IMR-90 (cell line): ENCODE measurements around the gene BMP2K. TPM values are rescaled to one million over a fixed set of nuclear protein-coding genes. Genes with fewer than 3 reads are reported as not detected.

Experiments used
- ATAC-seq: fragments of 200-7000 bp; cut with Tn5 transposase; 2 replicates; pipeline ENCODE4 v1.9.1; 2020; ENCODE audit warnings: low read depth, mild to moderate bottlenecking, moderate library complexity
- BruUV-seq: library from RNA; stranded (reverse); fragments of 400-500 nt; replicated peaks from 2 replicates; lab custom pipeline; 2021; lab: Mats Ljungman, UMichigan
- CTCF ChIA-PET: fragments of 300-600 bp; formaldehyde crosslinking; extraction: SDS; loops from one replicate; lab custom pipeline; 2021; ENCODE audit warnings: antibody characterized with exemption; lab: Yijun Ruan, JAX
- POLR2A ChIA-PET: fragments of 300-600 bp; sonication (Branson Sonifier 250); formaldehyde crosslinking; loops from one replicate; lab custom pipeline; 2022; ENCODE audit warnings: antibody characterized with exemption; ENCODE audit not compliant: unreplicated experiment; lab: Charles Lee
- DNase-seq: peaks from one replicate; pipeline ENCODE4 v3.0.0; 2013
- H2AFZ ChIP-seq: replicated peaks from 2 replicates; pipeline ENCODE3; 2013; ENCODE audit warnings: low read length, mild to moderate bottlenecking; ENCODE audit not compliant: poor library complexity
- H2AK5ac ChIP-seq: 2 replicates; pipeline ENCODE4 v1.6.1; 2013; ENCODE audit warnings: low read depth, low read length, inconsistent platforms
- H2AK9ac ChIP-seq: replicated peaks from 2 replicates; pipeline ENCODE3; 2013; ENCODE audit warnings: mild to moderate bottlenecking, low read depth, low read length, moderate library complexity; ENCODE audit not compliant: poor library complexity
- H2BK120ac ChIP-seq: 2 replicates; pipeline ENCODE4 v1.6.1; 2013; ENCODE audit warnings: low read depth, low read length, inconsistent platforms
- H2BK15ac ChIP-seq: 3 replicates; pipeline ENCODE4 v1.6.1; 2013; ENCODE audit warnings: low read depth, low read length, inconsistent platforms
- H2BK20ac ChIP-seq: 2 replicates; pipeline ENCODE4 v1.6.1; 2013; ENCODE audit warnings: low read depth, mild to moderate bottlenecking, inconsistent platforms, low read length, moderate library complexity
- H2BK5ac ChIP-seq: 2 replicates; pipeline ENCODE4 v1.6.1; 2013; ENCODE audit warnings: mild to moderate bottlenecking, low read depth, low read length, inconsistent platforms; ENCODE audit not compliant: poor library complexity, severe bottlenecking
- H3K14ac ChIP-seq: replicated peaks from 2 replicates; pipeline ENCODE4 v1.6.1; 2013; ENCODE audit warnings: low read depth, low read length, inconsistent platforms
- H3K18ac ChIP-seq: 2 replicates; pipeline ENCODE4 v1.6.1; 2013; ENCODE audit warnings: low read depth, low read length, control low read depth
- H3K23ac ChIP-seq: 2 replicates; pipeline ENCODE4 v1.6.1; 2013; ENCODE audit warnings: low read depth, low read length, inconsistent platforms
- H3K27ac ChIP-seq: 2 replicates; pipeline ENCODE4 v1.5.1; 2013; ENCODE audit warnings: mild to moderate bottlenecking, control low read depth, low read length; ENCODE audit not compliant: insufficient read depth
- H3K27me3 ChIP-seq: 2 replicates; pipeline ENCODE4 v1.6.1; 2013; ENCODE audit warnings: low read length; ENCODE audit not compliant: control insufficient read depth, insufficient read depth
- H3K36me3 ChIP-seq: 2 replicates; pipeline ENCODE4 v1.6.1; 2013; ENCODE audit warnings: low read length, mixed read lengths; ENCODE audit not compliant: control insufficient read depth, insufficient read depth
- H3K4ac ChIP-seq: 2 replicates; pipeline ENCODE4 v1.6.1; 2013; ENCODE audit warnings: low read depth, low read length, inconsistent platforms
- H3K4me1 ChIP-seq: 2 replicates; pipeline ENCODE4 v1.6.1; 2013; ENCODE audit warnings: low read length, mixed read lengths; ENCODE audit not compliant: control insufficient read depth, insufficient read depth
- H3K4me2 ChIP-seq: 2 replicates; pipeline ENCODE4 v1.6.1; 2013; ENCODE audit warnings: low read depth, mild to moderate bottlenecking, control low read depth, low read length, moderate library complexity
- H3K4me3 ChIP-seq: 2 replicates; pipeline ENCODE4 v1.5.1; 2013; ENCODE audit warnings: low read depth, mild to moderate bottlenecking, control low read depth, low read length, moderate library complexity; ENCODE audit not compliant: insufficient read depth
- H3K56ac ChIP-seq: 2 replicates; pipeline ENCODE4 v1.6.1; 2013; ENCODE audit warnings: low read length, inconsistent platforms; ENCODE audit not compliant: insufficient read depth; ENCODE audit errors: extremely low read depth
- H3K79me1 ChIP-seq, 2 experiments: 2 replicates each; pipeline ENCODE4 v1.6.1; 2013; ENCODE audit warnings: low read length in 2 of 2, inconsistent platforms in 1 of 2, low read depth in 1 of 2
- H3K9ac ChIP-seq: 2 replicates; pipeline ENCODE4 v1.6.1; 2013; ENCODE audit warnings: low read depth, low read length, control low read depth
- H3K9me1 ChIP-seq: 2 replicates; pipeline ENCODE4 v1.6.1; 2013; ENCODE audit warnings: low read length, inconsistent platforms; ENCODE audit not compliant: insufficient read depth
- H3K9me3 ChIP-seq: 2 replicates; pipeline ENCODE4 v1.6.1; 2013; ENCODE audit warnings: low read length; ENCODE audit not compliant: control insufficient read depth, insufficient read depth
- H4K20me1 ChIP-seq: 2 replicates; pipeline ENCODE4 v1.6.1; 2013; ENCODE audit warnings: low read length, inconsistent platforms; ENCODE audit not compliant: insufficient read depth
- H4K5ac ChIP-seq: 2 replicates; pipeline ENCODE4 v1.6.1; 2013; ENCODE audit warnings: mild to moderate bottlenecking, low read depth, low read length, control low read depth
- H4K8ac ChIP-seq, 2 experiments: 2 replicates each; pipeline ENCODE4 v1.6.1; 2013; ENCODE audit warnings: low read depth in 2 of 2, low read length in 2 of 2, control low read depth in 1 of 2, inconsistent platforms in 1 of 2
- H4K91ac ChIP-seq: 2 replicates; pipeline ENCODE4 v1.6.1; 2013; ENCODE audit warnings: low read depth, low read length, inconsistent platforms; ENCODE audit not compliant: insufficient read depth
- BHLHE40 ChIP-seq: fragments of 150-350 bp; IDR thresholded peaks from 2 replicates; pipeline ENCODE4 v1.6.1; 2016; ENCODE audit warnings: mild to moderate bottlenecking, low read depth, low read length
- CEBPB ChIP-seq: IDR thresholded peaks from 2 replicates; pipeline ENCODE4 v1.6.1; 2012; ENCODE audit warnings: low read depth, low read length, improper control_type of control experiment
- CHD1 ChIP-seq: IDR thresholded peaks from 2 replicates; pipeline ENCODE4 v1.6.1; 2012; ENCODE audit warnings: low read depth, low read length, improper control_type of control experiment
- FOS ChIP-seq: fragments of 150-350 bp; IDR thresholded peaks from 2 replicates; pipeline ENCODE4 v1.6.1; 2016; ENCODE audit warnings: low read depth, low read length
- MAFK ChIP-seq: IDR thresholded peaks from 2 replicates; pipeline ENCODE4 v1.6.1; 2012; ENCODE audit warnings: low read depth, low read length, improper control_type of control experiment
- MAZ ChIP-seq: IDR thresholded peaks from 2 replicates; pipeline ENCODE4 v1.6.1; 2012; ENCODE audit warnings: low read depth, mild to moderate bottlenecking, low read length, improper control_type of control experiment, moderate library complexity, borderline replicate concordance
- MXI1 ChIP-seq: IDR thresholded peaks from 2 replicates; pipeline ENCODE4 v1.6.1; 2012; ENCODE audit warnings: low read depth, mild to moderate bottlenecking, low read length, moderate library complexity, borderline replicate concordance
- NFE2L2 ChIP-seq: fragments of 150-350 bp; IDR thresholded peaks from 2 replicates; pipeline ENCODE4 v1.6.1; 2016; ENCODE audit warnings: low read depth, mild to moderate bottlenecking, low read length
- POLR2A ChIP-seq: IDR thresholded peaks from 2 replicates; pipeline ENCODE4 v1.6.1; 2012; ENCODE audit warnings: mild to moderate bottlenecking, low read depth, low read length
- RAD21 ChIP-seq: IDR thresholded peaks from 2 replicates; pipeline ENCODE4 v1.6.1; 2012; ENCODE audit warnings: low read length, improper control_type of control experiment
- RCOR1 ChIP-seq: IDR thresholded peaks from 2 replicates; pipeline ENCODE4 v1.6.1; 2012; ENCODE audit warnings: mild to moderate bottlenecking, low read length, improper control_type of control experiment; ENCODE audit not compliant: insufficient replicate concordance
- RFX5 ChIP-seq: IDR thresholded peaks from 2 replicates; pipeline ENCODE4 v1.8.0; 2012; ENCODE audit warnings: low read depth, mild to moderate bottlenecking, low read length, moderate library complexity
- SMC3 ChIP-seq: fragments of 150-350 bp; IDR thresholded peaks from 2 replicates; pipeline ENCODE4 v1.6.1; 2016; ENCODE audit warnings: low read depth, mild to moderate bottlenecking, antibody characterized with exemption, low read length, moderate library complexity
- WGBS, 2 experiments: methylation state at CpG; one replicate each; pipeline versions ENCODE4 v1.1.5 to v1.1.7; 2013; ENCODE audit warnings: missing lambda C conversion rate in 2 of 2; ENCODE audit not compliant: insufficient read length in 1 of 2; ENCODE audit errors: extremely low coverage in 2 of 2; 5-methylcytosine and 5-hydroxymethylcytosine counted together
- dilution Hi-C: fragments of 300-500 bp; cut with HindIII; formaldehyde crosslinking; loops from one replicate; pipeline ENCODE4 v1.14.3; 2018; ENCODE audit warnings: low sequenced_read_pairs; ENCODE audit not compliant: unreplicated experiment
- in situ Hi-C: fragments of 300-500 bp; cut with MboI; formaldehyde crosslinking; loops from 3 replicates; pipeline ENCODE4 v1.14.3; 2019; ENCODE audit warnings: low sequenced_read_pairs, inconsistent platforms, mixed read lengths
- intact Hi-C: fragments of 100-400 bp; cut with micrococcal nuclease; formaldehyde crosslinking; loops from 2 replicates; pipeline ENCODE4 v1.10.0; 2022
- polyA plus RNA-seq, 3 experiments: library from polyadenylated mRNA; depleted of rRNA; stranded (reverse); fragments of >200 nt; gene quantifications; 2 replicates each; pipeline ENCODE4 v1.2.3, GENCODE V29; 2012; ENCODE audit warnings: low replicate concordance in 1 of 3
- total RNA-seq: library from RNA; depleted of rRNA; stranded (reverse); fragments of >200 nt; gene quantifications from 2 replicates; pipeline ENCODE4 v1.2.3, GENCODE V29; 2012
- TF ChIP-seq, protein P1 (sequence below): fragments of 150-350 bp; IDR thresholded peaks from 2 replicates; pipeline ENCODE4 v1.6.1; 2016; ENCODE audit warnings: low read depth, mild to moderate bottlenecking, low read length, moderate library complexity, borderline replicate concordance
- TF ChIP-seq, protein P2 (sequence below): fragments of 150-350 bp; IDR thresholded peaks from 2 replicates; pipeline ENCODE4 v1.6.1; 2017; ENCODE audit warnings: mild to moderate bottlenecking, antibody characterized with exemption, low read length, low read depth
- TF ChIP-seq, protein P3 (sequence below): conservative IDR thresholded peaks from 2 replicates; pipeline ENCODE4 v1.5.1; 2012; ENCODE audit warnings: mild to moderate bottlenecking, low read depth, low read length, improper control_type of control experiment

The BMP2K gene
- total and polyA plus RNA-seq, 2 of the 4 experiments (the other 2 are of a cell fraction): 15.8 to 46.1 TPM

GRCh38 chr4:78758085-78758484 lies 18.1 kb upstream of the BMP2K start:
- no peak overlapping the region for H2AK9ac ChIP-seq
- H3K36me3 ChIP-seq: no peaks in the 10 kb centered on the region

More at GRCh38 chr4:78758085-78758484, 18.1 kb upstream of the BMP2K start:
- BruUV-seq: no TSS peak
- no peak overlapping the region for H3K4ac ChIP-seq
- no peak overlapping the region for H4K5ac ChIP-seq
- no peak overlapping the region for H3K56ac ChIP-seq
- H4K8ac ChIP-seq: no peak overlapping the region
- H3K14ac ChIP-seq: no peak overlapping the region
- no peak overlapping the region for H3K4me3 ChIP-seq
- no peak overlapping the region for H2AK5ac ChIP-seq
- no peak overlapping the region for H2BK5ac ChIP-seq
- no peak overlapping the region for H3K4me2 ChIP-seq
- no peak overlapping the region for H3K9ac ChIP-seq
- H3K23ac ChIP-seq: no peak overlapping the region
- H3K27me3 ChIP-seq: no peaks in the 10 kb centered on the region
- intact Hi-C loops (no loop called here), dilution Hi-C loops (no loop called here), in situ Hi-C loops (no loop called here)
- ChIA-PET POLR2A (no interaction called here), CTCF (no interaction called here)
- no peaks in the 10 kb centered on the region for H3K9me3 ChIP-seq
- no peaks in the 10 kb centered on the region for H4K20me1 ChIP-seq
- no peak overlapping the region for H2AFZ ChIP-seq
- DNase-seq: no peak
- no peak overlapping the region for H4K91ac ChIP-seq
- TF ChIP-seq POLR2A (no peak), CEBPB (no peak), CHD1 (no peak), RAD21 (no peak), FOS (no peak), RCOR1 (no peak), MXI1 (no peak), MAZ (no peak), SMC3 (no peak), MAFK (no peak), RFX5 (no peak), NFE2L2 (no peak), BHLHE40 (no peak)
- TF ChIP-seq, protein P1, sequence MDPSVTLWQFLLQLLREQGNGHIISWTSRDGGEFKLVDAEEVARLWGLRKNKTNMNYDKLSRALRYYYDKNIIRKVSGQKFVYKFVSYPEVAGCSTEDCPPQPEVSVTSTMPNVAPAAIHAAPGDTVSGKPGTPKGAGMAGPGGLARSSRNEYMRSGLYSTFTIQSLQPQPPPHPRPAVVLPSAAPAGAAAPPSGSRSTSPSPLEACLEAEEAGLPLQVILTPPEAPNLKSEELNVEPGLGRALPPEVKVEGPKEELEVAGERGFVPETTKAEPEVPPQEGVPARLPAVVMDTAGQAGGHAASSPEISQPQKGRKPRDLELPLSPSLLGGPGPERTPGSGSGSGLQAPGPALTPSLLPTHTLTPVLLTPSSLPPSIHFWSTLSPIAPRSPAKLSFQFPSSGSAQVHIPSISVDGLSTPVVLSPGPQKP: no peak
- TF ChIP-seq, protein P2, sequence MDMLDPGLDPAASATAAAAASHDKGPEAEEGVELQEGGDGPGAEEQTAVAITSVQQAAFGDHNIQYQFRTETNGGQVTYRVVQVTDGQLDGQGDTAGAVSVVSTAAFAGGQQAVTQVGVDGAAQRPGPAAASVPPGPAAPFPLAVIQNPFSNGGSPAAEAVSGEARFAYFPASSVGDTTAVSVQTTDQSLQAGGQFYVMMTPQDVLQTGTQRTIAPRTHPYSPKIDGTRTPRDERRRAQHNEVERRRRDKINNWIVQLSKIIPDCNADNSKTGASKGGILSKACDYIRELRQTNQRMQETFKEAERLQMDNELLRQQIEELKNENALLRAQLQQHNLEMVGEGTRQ: no peak
- TF ChIP-seq, protein P3, sequence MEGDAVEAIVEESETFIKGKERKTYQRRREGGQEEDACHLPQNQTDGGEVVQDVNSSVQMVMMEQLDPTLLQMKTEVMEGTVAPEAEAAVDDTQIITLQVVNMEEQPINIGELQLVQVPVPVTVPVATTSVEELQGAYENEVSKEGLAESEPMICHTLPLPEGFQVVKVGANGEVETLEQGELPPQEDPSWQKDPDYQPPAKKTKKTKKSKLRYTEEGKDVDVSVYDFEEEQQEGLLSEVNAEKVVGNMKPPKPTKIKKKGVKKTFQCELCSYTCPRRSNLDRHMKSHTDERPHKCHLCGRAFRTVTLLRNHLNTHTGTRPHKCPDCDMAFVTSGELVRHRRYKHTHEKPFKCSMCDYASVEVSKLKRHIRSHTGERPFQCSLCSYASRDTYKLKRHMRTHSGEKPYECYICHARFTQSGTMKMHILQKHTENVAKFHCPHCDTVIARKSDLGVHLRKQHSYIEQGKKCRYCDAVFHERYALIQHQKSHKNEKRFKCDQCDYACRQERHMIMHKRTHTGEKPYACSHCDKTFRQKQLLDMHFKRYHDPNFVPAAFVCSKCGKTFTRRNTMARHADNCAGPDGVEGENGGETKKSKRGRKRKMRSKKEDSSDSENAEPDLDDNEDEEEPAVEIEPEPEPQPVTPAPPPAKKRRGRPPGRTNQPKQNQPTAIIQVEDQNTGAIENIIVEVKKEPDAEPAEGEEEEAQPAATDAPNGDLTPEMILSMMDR: no peak
- H2BK15ac ChIP-seq: no peak overlapping the region
- ATAC-seq: no peak
- H3K27ac ChIP-seq: no peak overlapping the region
- H2BK120ac ChIP-seq: no peak overlapping the region
- H3K79me1 ChIP-seq: no peaks in the 10 kb centered on the region
- H3K9me1 ChIP-seq: no peaks in the 10 kb centered on the region
- H3K4me1 ChIP-seq: no peaks in the 10 kb centered on the region
- no peak overlapping the region for H2BK20ac ChIP-seq
- WGBS, 2 experiments: no CpG with 5 or more reads among the region's 1 CpG
- no peak overlapping the region for H3K18ac ChIP-seq
